ENCODE measurements around the gene ARHGAP40.

ARHGAP40 gene

GRCh38 chr20:38620441-38620840 is 18.8 kb downstream of the ARHGAP40 start:
- no peak for DNase-seq

- DNase-seq, result no peak
Measured at GRCh38 chr20:38623061-38623460, 21.5 kb downstream of the ARHGAP40 start.

- no peak for DNase-seq
Measured at GRCh38 chr20:38624084-38624483, 22.5 kb downstream of the ARHGAP40 start.

GRCh38 chr20:38625896-38626295 is 24.3 kb downstream of the ARHGAP40 start:
- no peak for DNase-seq

GRCh38 chr20:38626921-38627659 is 25.5 kb downstream of the ARHGAP40 start:
- no peak for DNase-seq

GRCh38 chr20:38628580-38629470 is 27.2 kb downstream of the ARHGAP40 start:
- DNase-seq, result no peak

- no peak for DNase-seq
Measured at GRCh38 chr20:38629979-38630378, 28.4 kb downstream of the ARHGAP40 start.

- no peak for DNase-seq
Measured at GRCh38 chr20:38630727-38631126, 29.1 kb downstream of the ARHGAP40 start.

GRCh38 chr20:38631155-38632022 is 29.8 kb downstream of the ARHGAP40 start:
- DNase-seq, result no peak

GRCh38 chr20:38633577-38634093 is 32.0 kb downstream of the ARHGAP40 start:
- DNase-seq, result peak; percentile 50

- DNase-seq, result no peak
Measured at GRCh38 chr20:38635721-38636288, 34.2 kb downstream of the ARHGAP40 start.

GRCh38 chr20:38640521-38640920 is 38.9 kb downstream of the ARHGAP40 start:
- DNase-seq, result no peak

GRCh38 chr20:38642498-38642897 is 40.9 kb downstream of the ARHGAP40 start:
- DNase-seq, result no peak

GRCh38 chr20:38644588-38645260 is 43.1 kb downstream of the ARHGAP40 start:
- DNase-seq, result no peak

GRCh38 chr20:38645351-38645750 is 43.7 kb downstream of the ARHGAP40 start:
- no peak for DNase-seq

GRCh38 chr20:38645980-38646858 is 44.6 kb downstream of the ARHGAP40 start:
- DNase-seq, result peak; percentile 90

GRCh38 chr20:38649275-38649891 is 47.8 kb downstream of the ARHGAP40 start:
- DNase-seq, result no peak

- DNase-seq, result no peak
Measured at GRCh38 chr20:38650010-38650409, 48.4 kb downstream of the ARHGAP40 start.

- DNase-seq, result no peak
Measured at GRCh38 chr20:38651154-38651553, 49.5 kb downstream of the ARHGAP40 start.

GRCh38 chr20:38651562-38651961 is 50.0 kb downstream of the ARHGAP40 start:
- no peak for DNase-seq

Measured in activated CD4-positive, alpha-beta T cell treated with anti-CD3 and anti-CD28 coated beads, Interleukin-2, amount 50 U/mL, for 1 hour (primary cell).